LoVo (cell line): Measurements from ENCODE around the gene SEC22C.

ENCODE experiments used
- DNase-seq: peaks from one replicate; pipeline ENCODE4 v3.0.0-alpha.2; 2016; ENCODE audit warnings: low spot score

Gene SEC22C

DNA sequence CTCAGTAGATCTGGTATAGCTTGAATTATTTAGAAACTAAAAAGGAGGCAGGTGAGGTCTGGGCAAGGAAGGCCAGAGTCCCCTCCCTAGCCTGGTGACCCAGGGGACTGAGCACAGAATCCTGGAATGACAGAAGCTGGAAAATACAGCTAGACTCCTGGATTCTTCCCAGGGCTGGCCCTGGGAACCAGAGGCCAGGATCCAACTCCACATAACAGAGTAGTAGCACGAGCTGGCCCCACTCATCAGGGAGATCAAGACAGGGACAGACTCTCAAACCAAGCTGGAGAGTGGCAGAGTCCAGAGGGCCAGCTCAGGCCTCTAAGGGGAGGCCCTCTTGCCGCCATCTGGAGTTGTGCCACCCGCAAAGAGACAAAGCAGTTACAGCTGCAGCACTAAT, 68.6 kb downstream of the SEC22C start:
- DNase-seq = no peak

GRCh38 chr3:42511736-42512135, 70.0 kb downstream of the SEC22C start:
- DNase-seq = no peak

- DNase-seq = no peak
Measured at GRCh38 chr3:42511201-42511600, 70.6 kb downstream of the SEC22C start.

GRCh38 chr3:42510325-42510724, 71.4 kb downstream of the SEC22C start:
- DNase-seq = peak; percentile 40

- DNase-seq = no peak
Measured at GRCh38 chr3:42509111-42509510, 72.7 kb downstream of the SEC22C start.

- DNase-seq = no peak
Measured at GRCh38 chr3:42508562-42508961, 73.2 kb downstream of the SEC22C start.

GRCh38 chr3:42507761-42508335, 73.9 kb downstream of the SEC22C start:
- DNase-seq = no peak

GRCh38 chr3:42507252-42507651, 74.5 kb downstream of the SEC22C start:
- DNase-seq = peak; percentile 71

- DNase-seq = no peak
Measured at GRCh38 chr3:42505849-42506410, 75.8 kb downstream of the SEC22C start.

GRCh38 chr3:42505128-42505848, 76.5 kb downstream of the SEC22C start:
- DNase-seq = no peak

DNA sequence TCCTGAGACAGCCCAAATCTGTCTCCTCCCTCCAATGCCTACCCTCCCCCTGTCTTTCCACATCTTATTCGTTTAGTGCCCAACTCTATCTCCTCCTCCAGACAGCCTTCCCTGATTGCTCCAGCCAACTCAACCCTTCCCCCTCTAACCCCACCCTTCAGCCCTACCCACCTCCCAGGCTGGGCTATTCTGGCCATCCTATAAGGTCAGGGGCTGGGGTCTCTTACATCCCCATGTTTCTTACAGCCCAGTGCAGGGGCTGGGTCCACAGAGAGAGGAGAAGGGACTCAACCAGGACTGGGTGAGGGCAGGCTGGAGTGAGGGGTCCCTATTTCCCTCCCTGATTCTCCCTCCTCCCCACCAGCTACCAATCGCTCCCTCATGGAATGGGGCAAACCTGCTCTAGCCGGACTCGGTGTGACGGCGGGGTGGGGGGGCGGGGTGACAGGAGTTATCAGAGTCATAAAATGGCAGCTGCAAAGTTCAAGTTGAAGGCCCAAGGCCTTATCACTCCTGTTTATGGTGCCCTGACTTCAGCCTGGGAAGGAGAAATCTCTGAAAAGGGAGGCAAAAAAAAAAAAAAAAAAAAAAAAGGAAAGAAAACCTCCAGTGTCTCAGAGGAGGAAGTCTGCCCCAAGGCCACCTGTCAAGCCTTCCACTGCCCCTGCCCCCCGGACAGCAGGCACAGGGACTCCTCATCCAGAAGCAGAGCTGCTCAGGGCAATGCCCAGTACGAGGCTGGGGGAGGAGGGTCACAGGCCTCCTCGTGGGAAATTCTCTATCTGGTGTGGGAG, 77.2 kb downstream of the SEC22C start:
- peak; percentile 11 for DNase-seq

DNA sequence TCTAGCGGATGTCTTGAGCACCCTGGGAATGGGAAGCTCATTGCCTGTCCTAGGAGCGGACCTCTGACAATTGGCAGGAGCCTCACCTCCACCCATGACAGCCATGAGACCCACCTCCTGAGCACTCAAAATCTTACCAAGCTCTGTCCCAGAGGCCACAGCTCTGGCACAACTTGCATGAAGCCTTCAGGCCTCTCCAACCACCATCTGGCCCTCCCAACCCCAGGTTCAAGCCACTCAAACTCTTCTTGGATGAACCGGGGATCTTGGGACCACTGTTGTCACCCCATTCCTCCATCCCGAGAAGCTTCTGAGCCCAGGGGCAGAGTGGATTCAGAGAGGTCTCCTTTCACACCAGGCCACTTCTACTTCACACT, 77.8 kb downstream of the SEC22C start:
- no peak for DNase-seq

GRCh38 chr3:42503251-42503924, 78.4 kb downstream of the SEC22C start:
- no peak for DNase-seq

DNA sequence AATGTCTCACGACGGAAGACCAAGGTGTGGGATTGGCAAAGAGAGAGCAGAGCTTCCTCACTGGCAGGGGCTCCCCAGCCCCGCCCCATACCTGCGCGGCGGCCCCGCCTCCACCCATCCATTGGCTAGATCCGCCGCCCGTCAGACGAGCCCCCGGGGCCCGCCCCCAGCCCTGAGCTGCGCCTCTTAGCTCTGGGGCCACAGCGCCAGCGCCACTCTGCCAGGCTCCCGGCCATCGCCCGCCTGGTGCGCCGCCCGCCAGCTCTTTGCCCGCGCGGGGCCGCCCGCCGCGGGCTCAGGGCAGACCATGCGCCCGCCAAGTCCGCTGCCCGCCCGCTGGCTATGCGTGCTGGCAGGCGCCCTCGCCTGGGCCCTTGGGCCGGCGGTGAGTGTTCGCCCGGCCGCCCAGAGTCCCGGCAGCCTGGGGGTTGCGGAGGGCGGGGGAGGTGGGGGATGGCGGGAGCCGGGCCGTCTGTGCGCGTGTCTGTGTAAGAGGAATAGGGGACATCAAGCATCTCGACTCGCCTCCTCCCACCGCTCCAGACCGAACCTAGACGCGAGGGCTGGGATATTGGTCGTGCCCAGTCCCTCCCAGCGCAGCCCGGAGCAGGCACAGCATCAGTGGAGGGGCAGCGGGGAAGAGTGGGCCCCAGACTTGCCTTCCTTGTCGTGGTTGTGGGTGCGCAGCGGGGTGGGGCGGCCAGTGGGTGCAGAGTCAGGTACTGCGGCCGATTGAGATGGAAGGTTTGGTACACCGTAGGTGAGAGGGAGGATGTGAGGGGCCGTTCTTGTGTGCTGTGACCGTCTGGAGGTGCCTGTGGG, 79.1 kb downstream of the SEC22C start, which contains the start of gene VIPR1:
TSS of gene VIPR1 (plus strand) at position 215 of the 822 bp plus-strand sequence. CDS start at position 308, 93 bp downstream.
- peak; percentile 93 for DNase-seq

- no peak for DNase-seq
Measured at GRCh38 chr3:42501681-42502428, 79.9 kb downstream of the SEC22C start.

- no peak for DNase-seq
Measured at GRCh38 chr3:42501321-42501680, 80.5 kb downstream of the SEC22C start.

DNA sequence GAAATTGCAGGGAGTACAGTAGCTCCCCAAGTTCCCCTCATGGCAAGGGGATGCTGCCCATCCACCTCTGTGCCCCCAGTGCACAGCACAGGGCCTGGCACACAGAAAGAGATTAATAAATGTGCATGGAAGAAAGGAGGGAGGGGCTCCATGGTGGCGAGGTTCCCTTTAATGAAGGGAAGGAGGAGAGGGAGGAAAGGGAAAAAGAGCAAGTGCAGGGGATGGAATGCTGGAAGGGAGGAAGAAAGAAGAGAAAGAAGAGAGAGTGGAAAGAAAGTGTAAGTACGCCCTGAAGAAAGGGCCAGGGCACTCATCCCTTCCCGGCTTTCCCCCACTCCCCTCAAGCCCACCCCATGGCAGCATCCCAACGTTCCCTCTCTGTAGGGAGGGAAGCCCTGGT, 80.9 kb downstream of the SEC22C start:
- no peak for DNase-seq

- no peak for DNase-seq
Measured at GRCh38 chr3:42500091-42500490, 81.7 kb downstream of the SEC22C start.

DNA sequence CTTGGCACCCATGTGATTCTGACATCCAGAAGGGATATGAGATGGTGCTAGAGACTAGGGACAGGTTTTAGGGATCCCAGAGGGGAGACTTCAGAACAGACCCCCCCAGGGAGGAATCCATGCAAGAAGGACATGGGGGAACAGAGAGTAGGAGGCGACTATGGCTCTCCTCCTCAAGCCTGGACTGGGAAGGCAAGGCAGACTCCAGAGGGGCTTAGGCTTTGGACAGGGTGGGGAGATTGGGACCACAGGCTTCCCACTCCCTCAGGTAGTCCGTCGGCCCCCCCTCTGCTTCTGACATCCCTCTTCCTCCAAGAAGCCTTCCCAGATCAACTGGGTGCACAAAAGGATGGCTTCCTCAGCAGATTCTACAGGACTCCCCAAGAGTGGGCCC, 82.3 kb downstream of the SEC22C start:
- no peak for DNase-seq

DNA sequence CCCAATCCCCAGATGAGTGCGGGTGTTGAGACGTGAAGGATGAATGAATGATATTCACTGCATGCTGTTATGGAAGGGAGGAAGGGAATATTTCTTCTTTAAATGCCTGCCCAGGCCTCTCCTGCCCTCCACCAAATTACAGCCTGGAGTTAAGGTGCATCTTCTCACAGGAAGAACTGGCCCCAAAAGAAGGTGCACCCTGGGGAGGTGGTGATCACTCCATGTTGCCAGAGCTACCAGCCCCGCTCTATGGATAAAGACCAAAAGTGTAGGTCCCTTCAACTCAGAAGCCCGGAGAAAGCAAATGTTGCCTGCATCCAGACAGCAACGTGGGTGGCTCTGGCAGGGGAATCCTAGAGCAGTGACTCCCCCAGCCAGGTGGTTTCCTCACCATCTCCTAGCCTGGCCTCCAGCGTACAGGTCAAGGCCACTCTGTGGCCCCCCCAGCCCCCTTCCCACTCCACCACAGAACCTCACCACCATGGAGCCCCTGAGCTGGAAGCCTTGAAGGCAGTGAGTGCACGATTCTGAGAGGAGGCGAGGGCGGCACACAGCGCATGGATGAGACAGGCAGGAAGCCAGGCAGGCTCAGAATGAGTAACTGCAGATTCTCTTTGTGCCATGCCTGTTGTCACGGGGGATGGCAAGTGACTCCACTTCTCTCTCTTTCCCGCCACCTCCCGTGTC, 82.8 kb downstream of the SEC22C start:
- DNase-seq = no peak
